GM21723 (cell line): ENCODE measurements around the gene PRDX5.
"Not testable (repeated sequence)": the region's sequence is repeated elsewhere in the genome, so short reads cannot be mapped to it uniquely, and the experiment has no call there.

Experiments
- ATAC-seq: cut with Tn5 transposase; IDR thresholded peaks from one replicate; pipeline ENCODE4 v1.9.1; 2021; ENCODE audit warnings: mild to moderate bottlenecking, moderate library complexity; ENCODE audit not compliant: unreplicated experiment

Gene PRDX5

DNA sequence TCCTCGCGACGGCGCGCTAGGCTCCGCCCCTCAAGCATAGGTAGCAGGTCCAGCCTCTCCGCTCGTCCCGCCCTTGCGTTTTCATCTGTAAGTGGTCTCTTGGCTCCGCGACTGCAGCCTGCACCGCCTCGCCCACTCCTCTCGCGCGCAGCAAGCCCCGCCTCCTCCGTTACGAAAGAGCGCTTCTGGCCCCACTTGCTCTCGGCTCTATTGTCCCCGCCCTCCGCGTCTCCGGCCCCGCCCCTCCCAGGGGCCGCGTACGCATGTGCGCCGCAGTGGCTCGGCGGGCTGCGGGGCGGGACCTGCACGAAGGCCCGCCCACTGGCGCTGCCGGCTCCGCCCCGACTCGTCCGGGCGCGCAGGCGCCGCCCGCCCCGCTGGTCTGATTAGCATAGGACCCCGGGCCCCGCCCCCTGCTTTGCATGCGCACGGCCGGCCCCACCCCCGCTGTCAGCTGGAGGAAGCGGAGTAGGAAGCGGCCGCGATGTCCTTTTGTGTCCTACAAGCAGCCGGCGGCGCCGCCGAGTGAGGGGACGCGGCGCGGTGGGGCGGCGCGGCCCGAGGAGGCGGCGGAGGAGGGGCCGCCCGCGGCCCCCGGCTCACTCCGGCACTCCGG, 12.7 kb upstream of the PRDX5 start, which contains the start of gene ESRRA:
TSS of gene ESRRA (plus strand) at position 450 of the 616 bp plus-strand sequence. CDS start 1,656 bp downstream, outside the sequence.
- ATAC-seq = peak; percentile 69

DNA sequence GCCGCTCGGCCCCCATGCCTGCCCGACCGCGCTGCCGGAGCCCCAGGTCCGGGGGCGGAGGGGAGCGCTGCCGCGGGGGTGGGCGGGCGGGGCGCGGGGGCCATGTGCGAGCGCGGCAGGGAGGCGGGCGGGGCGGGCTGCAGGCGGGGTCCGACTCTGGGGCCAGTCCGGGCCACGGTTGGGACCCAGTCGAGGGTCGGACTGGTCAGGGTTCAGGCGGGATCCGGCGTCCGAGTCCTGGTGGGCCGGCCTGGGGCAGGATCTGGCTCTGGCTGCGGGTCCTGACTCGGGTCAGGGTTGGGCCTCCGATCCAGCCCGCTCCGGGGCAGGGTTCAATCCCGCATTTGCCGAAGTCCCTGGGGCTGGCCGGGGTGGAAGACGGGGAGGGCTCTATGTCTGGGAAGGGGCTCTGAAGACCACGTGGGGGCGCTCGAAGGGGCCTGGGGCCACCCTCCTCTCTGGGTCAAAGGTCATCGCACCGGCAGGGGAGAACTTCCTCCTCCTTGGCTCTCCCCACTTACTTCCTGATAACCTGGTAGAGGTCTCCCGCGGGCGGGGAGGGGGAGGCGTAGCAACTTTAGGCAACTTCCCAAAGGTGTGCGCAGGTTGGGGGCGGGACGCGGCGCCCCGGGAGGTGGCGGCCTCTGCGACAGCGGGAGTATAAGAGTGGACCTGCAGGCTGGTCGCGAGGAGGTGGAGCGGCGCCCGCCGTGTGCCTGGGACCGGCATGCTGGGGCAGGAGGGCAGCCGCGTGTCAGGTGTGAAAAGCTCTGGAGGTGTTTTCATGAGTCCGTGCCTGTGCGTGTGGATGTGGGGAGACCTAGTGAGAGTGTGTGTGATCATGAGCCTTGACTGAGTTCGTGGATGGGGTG, 12.0 kb upstream of the PRDX5 start:
- peak; percentile 40 for ATAC-seq

DNA sequence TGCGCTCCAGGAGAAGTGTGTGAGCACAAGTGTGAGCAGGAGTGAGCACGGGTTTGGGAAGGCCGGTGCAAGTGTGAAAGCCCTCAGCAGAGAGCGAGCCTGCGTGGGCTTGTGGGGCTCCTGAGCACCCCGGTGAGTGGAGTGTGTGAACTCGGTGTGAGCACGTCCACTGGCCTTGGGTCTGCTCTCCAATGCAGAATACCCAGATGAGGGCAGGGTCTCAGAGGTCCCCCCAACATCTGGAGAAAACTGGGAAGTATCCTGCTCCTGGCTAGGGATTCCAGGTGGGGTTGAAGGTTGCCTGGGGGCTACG, 11.4 kb upstream of the PRDX5 start:
- ATAC-seq = no peak

DNA sequence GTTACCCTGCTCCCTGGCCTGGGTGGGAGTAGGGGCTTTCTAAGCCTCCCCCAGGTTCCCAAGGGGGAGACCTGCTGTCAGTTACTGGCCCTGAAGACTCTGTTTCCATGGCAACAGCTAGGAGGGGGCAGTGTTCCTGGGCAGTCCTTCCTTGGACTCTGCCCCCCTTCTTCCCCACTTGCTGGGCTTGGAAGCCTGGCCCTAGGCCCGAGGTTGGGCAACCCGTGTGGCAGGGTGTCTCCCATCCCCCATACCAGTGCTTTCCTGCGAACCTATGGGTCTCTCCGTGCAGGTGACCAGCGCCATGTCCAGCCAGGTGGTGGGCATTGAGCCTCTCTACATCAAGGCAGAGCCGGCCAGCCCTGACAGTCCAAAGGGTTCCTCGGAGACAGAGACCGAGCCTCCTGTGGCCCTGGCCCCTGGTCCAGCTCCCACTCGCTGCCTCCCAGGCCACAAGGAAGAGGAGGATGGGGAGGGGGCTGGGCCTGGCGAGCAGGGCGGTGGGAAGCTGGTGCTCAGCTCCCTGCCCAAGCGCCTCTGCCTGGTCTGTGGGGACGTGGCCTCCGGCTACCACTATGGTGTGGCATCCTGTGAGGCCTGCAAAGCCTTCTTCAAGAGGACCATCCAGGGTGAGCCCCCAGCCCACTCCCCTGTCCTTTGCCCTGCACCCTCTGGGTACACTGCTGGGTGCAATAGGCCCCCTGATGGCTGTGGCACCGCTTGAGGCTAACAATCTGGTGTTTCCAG, 10.9 kb upstream of the PRDX5 start:
- no peak for ATAC-seq

DNA sequence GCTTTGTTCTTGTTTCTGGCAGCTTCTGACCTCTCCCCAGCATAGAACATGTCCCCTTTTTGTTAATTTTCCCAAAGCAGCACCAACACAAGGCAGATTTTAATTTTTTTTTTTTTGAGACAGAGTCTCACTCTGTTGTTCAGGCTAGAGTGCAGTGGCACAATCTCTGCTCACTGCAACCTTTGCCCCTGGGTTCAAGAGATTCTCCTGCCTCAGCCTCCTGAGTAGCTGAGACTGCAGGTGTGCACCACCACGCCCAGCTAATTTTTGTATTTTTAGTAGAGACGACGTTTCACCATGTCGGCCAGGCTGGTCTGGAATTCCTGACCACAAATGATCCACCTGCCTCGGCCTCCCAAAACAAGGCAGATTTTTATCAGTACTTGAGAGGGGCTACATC, 10.1 kb upstream of the PRDX5 start:
- ATAC-seq = not testable (repeated sequence)

DNA sequence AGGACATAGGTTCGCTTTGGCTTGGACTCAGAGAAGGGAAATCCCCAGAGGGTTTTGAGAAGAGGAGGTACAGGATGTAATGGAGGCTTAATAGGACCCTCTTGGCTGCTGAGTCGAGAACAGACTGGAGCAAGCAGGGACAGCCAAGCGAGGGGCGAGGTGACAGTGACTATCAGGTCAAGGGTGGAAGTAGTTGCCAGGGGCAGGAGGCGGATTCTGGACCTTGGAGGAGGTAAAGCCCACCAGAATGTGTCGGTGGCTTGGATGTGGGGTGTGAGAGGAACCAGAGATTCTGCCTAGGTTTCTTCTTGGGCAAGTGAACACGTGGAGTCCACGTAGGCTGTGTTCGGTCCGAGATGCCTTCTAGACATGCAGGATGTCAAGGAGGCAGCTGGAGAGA, 5.0 kb upstream of the PRDX5 start:
- ATAC-seq = no peak

DNA sequence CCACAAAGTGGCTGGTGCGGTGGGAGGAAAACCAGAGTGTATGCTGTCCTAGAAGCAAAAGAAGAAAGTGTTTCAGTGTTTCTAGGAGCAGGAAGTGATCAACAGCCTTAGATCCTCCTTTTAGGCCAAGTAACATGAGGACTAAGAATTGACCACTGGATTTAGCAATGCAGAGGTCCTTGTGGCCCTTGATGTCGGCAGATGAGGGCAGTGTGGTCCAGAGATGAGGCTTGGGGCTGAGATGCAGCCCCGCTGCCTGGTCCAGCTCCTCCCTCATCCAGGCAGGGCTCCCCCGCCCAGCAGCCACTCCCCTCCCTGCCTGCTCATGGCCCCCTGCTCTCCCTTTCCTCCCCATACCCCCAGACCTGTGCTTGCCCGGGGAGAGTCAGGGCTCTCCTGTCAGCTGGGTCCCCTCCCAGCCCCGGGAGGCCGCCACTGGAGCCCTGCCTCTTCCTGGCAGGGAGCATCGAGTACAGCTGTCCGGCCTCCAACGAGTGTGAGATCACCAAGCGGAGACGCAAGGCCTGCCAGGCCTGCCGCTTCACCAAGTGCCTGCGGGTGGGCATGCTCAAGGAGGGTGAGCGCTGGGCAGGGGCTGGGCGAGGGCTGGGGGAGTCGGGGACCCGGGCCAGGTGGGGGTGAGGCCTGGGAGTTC, 4.3 kb upstream of the PRDX5 start:
- no peak for ATAC-seq

DNA sequence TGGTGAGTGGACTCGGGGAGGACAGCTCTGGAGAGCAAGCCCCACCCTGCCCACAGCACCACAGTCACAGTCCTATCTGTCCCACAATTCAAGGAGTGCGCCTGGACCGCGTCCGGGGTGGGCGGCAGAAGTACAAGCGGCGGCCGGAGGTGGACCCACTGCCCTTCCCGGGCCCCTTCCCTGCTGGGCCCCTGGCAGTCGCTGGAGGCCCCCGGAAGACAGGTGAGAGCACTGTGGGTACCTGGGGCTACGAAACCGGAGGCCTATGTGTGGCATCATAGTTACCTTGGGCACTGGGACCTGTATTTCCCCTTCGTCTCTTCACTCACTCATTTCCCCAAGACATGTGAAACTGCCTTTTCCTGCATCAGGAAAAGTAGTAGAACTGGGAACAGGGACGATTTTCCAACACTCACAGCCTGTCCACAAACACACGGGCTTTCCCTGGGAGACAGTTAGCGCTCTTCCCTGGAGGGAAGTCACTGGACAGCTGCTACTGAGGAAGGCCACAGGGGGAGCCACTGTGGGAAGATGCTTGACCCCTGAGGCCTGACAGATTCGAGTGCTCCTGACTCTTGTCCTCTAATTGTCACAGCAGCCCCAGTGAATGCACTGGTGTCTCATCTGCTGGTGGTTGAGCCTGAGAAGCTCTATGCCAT, 3.6 kb upstream of the PRDX5 start:
- ATAC-seq = no peak

DNA sequence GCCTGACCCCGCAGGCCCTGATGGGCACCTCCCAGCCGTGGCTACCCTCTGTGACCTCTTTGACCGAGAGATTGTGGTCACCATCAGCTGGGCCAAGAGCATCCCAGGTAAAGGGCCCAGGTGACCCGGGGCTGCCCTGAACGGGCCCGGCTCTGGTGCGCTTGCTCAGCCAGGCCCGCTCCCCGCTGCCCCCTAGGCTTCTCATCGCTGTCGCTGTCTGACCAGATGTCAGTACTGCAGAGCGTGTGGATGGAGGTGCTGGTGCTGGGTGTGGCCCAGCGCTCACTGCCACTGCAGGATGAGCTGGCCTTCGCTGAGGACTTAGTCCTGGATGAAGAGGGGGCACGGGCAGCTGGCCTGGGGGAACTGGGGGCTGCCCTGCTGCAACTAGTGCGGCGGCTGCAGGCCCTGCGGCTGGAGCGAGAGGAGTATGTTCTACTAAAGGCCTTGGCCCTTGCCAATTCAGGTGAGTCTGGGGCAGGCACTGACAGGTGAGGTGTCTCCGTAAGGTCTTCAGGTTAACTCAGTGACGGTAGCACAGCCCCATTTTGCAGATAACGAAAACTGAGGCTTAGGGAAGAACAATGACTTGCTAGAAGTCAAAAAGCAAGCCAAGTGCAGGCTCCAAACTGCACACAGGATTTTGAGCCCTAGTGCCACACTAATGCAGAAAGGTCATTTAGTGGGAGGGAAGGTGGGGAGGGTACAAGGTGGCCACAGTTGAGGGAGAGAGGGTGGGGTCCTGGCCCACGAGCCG, 2.9 kb upstream of the PRDX5 start:
- no peak for ATAC-seq

DNA sequence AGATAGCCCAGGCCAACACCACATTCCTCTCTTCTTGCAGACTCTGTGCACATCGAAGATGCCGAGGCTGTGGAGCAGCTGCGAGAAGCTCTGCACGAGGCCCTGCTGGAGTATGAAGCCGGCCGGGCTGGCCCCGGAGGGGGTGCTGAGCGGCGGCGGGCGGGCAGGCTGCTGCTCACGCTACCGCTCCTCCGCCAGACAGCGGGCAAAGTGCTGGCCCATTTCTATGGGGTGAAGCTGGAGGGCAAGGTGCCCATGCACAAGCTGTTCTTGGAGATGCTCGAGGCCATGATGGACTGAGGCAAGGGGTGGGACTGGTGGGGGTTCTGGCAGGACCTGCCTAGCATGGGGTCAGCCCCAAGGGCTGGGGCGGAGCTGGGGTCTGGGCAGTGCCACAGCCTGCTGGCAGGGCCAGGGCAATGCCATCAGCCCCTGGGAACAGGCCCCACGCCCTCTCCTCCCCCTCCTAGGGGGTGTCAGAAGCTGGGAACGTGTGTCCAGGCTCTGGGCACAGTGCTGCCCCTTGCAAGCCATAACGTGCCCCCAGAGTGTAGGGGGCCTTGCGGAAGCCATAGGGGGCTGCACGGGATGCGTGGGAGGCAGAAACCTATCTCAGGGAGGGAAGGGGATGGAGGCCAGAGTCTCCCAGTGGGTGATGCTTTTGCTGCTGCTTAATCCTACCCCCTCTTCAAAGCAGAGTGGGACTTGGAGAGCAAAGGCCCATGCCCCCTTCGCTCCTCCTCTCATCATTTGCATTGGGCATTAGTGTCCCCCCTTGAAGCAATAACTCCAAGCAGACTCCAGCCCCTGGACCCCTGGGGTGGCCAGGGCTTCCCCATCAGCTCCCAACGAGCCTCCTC, 2.0 kb upstream of the PRDX5 start:
- ATAC-seq = not testable (repeated sequence)

DNA sequence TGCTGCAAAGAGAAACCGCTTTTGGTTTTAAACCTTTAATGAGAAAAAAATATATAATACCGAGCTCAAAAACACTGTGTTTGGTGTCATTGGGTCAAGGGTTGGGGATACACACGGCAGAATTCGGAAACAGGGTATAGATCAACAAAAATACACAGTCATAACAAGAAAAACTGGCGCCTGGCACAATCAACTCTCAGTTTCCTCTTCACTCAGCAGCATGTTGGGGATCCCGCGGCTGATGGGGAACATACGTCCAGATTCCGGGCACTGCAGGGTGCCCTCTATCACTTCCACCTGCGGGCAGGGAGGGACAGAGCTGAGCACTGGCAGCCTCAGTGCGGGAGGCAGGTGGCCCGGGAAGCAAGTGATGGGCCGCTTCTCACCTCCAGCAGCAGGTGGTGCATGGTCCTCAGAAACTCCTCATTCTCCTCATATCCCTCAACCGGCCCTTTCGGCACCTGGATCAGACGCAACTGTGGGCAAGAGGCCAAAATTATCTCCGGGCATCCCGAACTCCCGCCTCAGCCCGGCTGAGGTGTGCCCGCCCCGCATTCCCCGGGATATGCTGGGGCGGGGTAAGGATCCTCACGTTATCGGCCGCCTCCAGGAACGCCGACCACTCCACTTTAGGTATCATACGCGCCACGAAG, 1.1 kb upstream of the PRDX5 start:
- peak; percentile 3 for ATAC-seq

DNA sequence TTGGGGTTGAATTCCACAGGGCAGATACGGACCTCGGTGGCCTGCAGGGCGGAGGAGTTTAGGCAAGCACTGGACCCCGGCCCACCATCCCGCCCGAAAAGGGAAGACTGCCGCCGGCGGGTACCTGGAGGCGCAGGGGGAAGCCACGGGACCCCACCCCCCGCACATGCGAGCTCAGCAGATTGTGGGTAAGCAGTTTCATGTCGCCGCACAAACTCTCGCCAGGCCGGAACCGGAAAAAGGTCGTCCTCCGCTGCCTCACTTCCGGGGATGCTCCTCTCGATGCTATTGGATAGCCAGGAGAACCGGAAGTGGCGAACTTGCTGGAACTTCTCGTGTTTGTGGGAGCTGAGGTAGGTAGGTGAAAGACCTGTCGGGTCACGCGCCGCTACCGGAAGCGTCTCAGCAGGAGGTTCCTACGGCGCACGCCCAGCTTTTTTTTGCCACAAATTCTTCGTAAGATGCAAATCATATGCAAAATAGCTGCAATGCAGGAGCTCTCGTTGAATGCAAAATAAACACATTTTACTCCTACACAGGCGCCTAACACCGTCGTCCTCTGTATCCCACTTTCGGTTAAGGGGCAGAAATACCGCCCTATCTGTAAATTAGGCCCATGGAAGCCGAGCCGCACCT, 478 bp upstream of the PRDX5 start, which contains the start of gene TRMT112:
TSS of gene TRMT112 (minus strand) at position 235 of the 636 bp plus-strand sequence. CDS start at position 202, 33 bp downstream.
- ATAC-seq = peak; percentile 57

DNA sequence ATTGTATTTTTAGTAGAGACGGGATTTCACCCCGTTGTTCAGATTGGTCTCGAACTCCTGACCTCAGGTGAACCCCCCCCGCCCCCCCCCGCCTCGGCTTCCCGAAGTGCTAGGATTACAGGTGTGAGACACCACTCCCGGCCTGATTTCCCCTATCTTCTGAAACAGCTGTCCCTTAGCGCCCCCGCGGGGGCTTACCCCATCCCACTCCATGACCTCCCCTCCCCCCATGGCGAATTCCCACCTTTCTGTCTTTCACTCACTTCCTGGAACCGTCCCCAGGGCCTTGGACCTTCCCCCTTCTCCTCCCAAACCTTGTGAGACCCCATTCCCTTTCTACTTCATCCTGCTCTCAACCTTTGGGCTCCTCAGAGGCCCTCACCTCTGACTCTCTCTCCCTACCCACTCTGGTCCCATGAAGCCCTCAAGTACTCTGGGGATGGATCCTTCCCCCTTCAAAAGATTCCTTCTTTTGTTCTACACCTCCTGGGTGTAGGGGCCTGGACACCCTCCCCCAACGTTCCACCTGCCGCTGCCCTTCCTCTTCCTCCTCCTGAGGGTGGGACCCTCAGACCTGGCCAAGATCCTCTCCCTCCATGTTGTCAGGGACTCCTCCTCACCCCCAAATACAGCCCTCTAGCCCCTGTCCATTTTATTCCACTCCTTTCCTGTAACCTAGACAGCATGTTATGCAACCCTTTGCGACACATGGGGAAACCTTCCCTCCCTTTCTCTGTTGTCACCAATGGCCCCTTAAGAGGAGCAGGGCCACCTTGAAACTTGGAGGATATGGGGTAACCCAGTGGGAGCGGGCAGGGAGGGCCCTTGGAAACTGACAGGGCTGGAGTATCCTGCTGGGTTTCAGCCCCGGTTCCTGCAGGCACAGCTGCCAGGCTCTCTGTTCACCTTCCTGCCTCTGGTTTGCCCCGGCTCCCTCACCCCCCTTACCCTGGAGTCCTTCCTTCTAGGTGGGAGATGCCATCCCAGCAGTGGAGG, 1.1 kb downstream of the PRDX5 start:
- ATAC-seq = no peak

DNA sequence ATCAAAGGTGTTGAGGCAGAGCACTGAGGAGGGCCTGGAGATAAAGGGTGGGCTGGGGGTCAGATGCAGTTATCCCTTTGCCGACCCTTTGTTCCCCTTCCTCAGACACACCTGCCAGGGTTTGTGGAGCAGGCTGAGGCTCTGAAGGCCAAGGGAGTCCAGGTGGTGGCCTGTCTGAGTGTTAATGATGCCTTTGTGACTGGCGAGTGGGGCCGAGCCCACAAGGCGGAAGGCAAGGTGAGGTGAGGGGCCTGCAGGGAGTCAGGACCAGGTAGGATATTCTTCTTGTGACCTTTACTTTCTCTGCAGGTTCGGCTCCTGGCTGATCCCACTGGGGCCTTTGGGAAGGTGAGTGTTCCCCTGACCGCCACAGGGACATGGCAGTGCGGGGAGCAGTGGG, 2.6 kb downstream of the PRDX5 start:
- no peak for ATAC-seq

DNA sequence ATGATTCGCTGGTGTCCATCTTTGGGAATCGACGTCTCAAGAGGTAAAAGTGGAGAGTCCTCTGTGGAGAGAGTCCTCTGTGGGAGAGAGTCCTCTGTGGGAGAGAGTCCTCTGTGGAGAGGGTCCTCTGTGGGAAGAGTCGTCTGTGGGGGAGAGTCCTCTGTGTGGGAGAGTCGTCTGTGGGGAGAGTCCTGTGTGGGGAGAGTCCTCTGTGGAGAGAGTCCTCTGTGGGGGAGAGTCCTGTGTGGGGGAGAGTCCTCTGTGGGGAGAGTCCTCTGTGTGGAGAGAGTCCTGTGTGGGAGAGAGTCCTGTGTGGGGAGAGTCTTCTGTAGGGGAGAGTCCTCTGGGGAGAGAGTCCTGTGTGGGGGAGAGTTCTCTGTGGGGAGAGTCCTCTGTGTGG, 3.1 kb downstream of the PRDX5 start:
- ATAC-seq = no peak

DNA sequence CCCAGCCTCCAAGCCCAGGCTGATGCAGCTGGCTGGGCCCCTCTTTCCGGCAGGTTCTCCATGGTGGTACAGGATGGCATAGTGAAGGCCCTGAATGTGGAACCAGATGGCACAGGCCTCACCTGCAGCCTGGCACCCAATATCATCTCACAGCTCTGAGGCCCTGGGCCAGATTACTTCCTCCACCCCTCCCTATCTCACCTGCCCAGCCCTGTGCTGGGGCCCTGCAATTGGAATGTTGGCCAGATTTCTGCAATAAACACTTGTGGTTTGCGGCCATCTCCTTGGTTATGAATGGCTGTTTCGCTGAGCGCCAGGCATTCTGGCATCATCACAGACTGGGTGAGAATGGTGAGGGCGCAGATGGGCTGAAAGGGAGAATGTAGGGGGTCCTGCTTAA, 3.6 kb downstream of the PRDX5 start:
- ATAC-seq = no peak

DNA sequence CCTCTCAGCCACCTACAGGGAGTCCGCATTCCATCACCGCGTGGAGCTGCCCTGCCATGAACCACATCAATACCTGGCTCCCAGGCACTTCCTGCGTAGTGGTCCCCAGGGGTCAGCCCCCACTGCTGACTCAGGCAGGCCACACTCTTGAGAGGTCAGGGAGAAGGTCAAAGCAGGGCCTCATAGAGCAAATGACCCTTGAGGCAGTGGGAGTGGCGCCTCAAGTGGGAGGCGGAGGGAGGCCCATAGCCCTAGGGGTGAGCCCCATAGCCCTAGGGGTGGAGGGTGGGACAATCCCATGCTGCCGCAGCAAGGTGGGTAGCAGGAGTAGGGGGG, 5.0 kb downstream of the PRDX5 start:
- ATAC-seq = no peak
